AG04450 (cell line): Measurements from ENCODE around the gene FGF1. TPM values are rescaled to one million over a fixed set of nuclear protein-coding genes. Genes with fewer than 3 reads are reported as not detected.

Source experiments
- CTCF ChIA-PET: fragments of 300-600, 350-600 bp; formaldehyde crosslinking; extraction: SDS; loops from one replicate; lab custom pipeline; 2022; ENCODE audit warnings: antibody characterized with exemption, inconsistent platforms; lab: Charles Lee
- POLR2A ChIA-PET: fragments of 350-600 bp; formaldehyde crosslinking; extraction: SDS; loops from one replicate; lab custom pipeline; 2021; ENCODE audit warnings: antibody characterized with exemption, inconsistent platforms; lab: Yijun Ruan, JAX
- DNase-seq: peaks from one replicate; pipeline ENCODE4 v3.0.0-alpha.2; 2011; ENCODE audit warnings: low read depth, low spot score
- H3K27ac ChIP-seq: one replicate; pipeline ENCODE4 v1.5.1; 2012; ENCODE audit warnings: low read depth, low read length, control low read depth
- H3K27me3 ChIP-seq: one replicate; pipeline ENCODE4 v1.6.0; 2012; ENCODE audit warnings: low read length; ENCODE audit not compliant: control insufficient read depth, insufficient read depth
- H3K4me3 ChIP-seq: 2 replicates; pipeline ENCODE4 v1.5.1; 2011; ENCODE audit warnings: mild to moderate bottlenecking, low read depth, low read length, control low read depth
- H3K9me3 ChIP-seq: 2 replicates; pipeline ENCODE4 v1.5.1; 2012; ENCODE audit warnings: low read length; ENCODE audit not compliant: control insufficient read depth, insufficient read depth
- CTCF ChIP-seq: IDR thresholded peaks from 2 replicates; pipeline ENCODE4 v1.5.1; 2011; ENCODE audit warnings: low read depth, low read length, control low read depth, inconsistent platforms
- polyA plus RNA-seq: library from polyadenylated mRNA; depleted of rRNA; stranded (reverse); fragments of >200 nt; gene quantifications from 2 replicates; pipeline ENCODE4 v1.2.3, GENCODE V29; 2011

Gene FGF1
- polyA plus RNA-seq, 1 experiment: 5.9 TPM

DNA sequence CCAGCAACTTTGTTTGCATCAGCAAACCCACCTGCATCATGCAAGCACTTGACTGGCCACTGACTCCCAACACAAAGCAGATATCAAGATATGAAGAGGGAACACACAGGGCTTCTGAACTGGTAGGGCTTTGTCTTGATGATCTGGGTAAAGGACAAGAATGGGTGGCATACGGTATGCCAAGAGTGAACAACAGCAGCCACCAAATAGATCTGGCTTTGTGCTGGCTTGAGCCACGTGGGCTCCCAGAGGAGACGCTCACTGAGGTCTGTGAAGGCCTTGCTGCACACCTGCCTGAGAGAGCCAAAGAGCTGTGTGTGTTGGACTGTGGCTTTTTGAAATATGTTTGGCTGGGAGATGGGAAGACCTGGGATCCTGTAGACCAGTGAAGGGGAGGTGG, 43.5 kb downstream of the FGF1 start:
- no peak overlapping the region for H3K4me3 ChIP-seq
- TF ChIP-seq CTCF: no peak
- CTCF ChIA-PET: interaction anchor here (1.0 to 7.5 kb wide), 2 partner anchors 12 to 71 kb away, joined by 4 to 95 read pairs; no protein-coding TSS in a partner anchor
- POLR2A ChIA-PET: no interaction called here
- H3K27me3 ChIP-seq: no peaks in the 10 kb centered on the region
- H3K9me3 ChIP-seq: no peaks in the 10 kb centered on the region
- DNase-seq: no peak
- H3K27ac ChIP-seq: no peak overlapping the region

DNA sequence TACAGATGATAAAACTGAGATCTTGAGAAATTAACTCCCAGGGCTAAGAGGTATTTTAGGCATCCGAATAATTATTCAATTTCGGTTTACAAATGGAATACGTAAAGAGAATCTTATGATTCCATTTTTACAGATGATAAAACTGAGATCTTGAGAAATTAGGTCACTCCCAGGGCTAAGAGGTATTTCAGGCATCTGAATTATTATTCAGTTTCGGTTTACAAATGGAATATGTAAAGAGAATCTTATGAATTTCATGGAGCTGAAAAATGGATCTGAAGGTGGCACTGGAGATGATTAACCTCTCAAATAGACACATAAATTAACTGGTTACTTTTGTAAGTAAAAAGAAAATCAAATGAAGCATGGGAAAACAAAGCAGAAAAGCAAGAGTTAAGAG, 44.2 kb downstream of the FGF1 start:
- H3K9me3 ChIP-seq: no peaks in the 10 kb centered on the region
- no peak for DNase-seq
- ChIA-PET CTCF (interaction anchor here (1.1 to 7.5 kb wide), 2 partner anchors 13 to 57 kb away, joined by 3 to 95 read pairs; no protein-coding TSS in a partner anchor), POLR2A (no interaction called here)
- no peaks in the 10 kb centered on the region for H3K27me3 ChIP-seq
- no peak overlapping the region for H3K27ac ChIP-seq
- no peak overlapping the region for H3K4me3 ChIP-seq
- no peak for TF ChIP-seq CTCF

DNA sequence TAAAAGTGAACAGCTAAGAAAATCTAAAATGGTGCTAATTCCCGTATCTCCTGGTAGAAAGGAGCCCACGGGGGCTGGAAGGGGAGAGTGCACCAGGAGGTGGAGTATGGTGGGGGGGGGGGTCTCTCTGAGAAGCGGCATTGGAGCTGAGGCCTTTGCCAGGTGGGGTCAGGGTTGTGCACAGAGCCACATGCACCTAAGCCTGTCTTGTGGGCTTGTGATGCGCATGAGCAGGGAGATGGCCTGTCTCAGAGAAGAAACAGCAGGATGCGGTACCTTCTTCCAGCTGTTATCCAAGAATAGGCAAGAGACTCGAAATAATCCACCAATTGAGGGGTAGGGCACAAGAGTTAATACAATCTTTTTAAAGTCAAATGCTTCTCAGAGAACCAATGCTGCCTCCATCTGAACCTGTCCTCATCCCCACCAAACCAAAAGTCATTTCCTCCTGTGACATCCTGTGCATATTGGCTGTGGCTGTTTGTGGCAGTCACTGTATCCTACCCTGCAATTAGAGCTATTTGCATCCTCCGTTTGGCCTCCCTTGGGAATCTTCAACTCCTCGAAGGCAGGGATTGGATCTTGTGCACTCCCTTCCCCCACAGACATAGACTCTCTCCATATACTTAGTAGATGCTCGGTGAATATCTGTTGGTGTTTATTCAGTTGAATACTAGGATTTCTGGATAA, 45.4 kb downstream of the FGF1 start:
- POLR2A ChIA-PET: no interaction called here
- no peak for TF ChIP-seq CTCF
- no peaks in the 10 kb centered on the region for H3K9me3 ChIP-seq
- CTCF ChIA-PET: interaction anchor here (0.6 to 7.5 kb wide), 3 partner anchors 14 to 63 kb away, joined by 3 to 95 read pairs (median 3); no protein-coding TSS in a partner anchor
- H3K27me3 ChIP-seq: no peaks in the 10 kb centered on the region
- no peak overlapping the region for H3K27ac ChIP-seq
- DNase-seq: no peak
- H3K4me3 ChIP-seq: no peak overlapping the region

DNA sequence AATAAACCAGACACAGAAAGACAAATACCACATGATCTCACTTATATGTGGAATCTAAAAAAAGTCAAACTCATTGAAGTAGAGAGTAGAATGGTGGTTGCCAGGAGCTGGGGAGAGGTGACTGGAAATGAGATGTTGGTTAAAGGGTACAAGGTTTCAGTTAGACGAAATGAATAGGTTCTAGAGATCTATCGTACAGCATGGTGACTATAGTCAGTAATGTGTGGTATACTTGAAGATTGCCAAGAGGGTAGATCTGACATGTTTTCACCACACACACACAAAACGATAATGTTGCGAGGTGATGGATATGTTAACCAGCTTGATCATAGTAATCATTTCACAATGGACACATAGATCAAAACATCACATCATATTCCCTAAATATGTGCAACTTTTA, 46.4 kb downstream of the FGF1 start:
- CTCF ChIA-PET: interaction anchor here (0.6 to 7.5 kb wide), 3 partner anchors 15 to 64 kb away, joined by 3 to 95 read pairs (median 3); no protein-coding TSS in a partner anchor

More for the DNA sequence above, 46.4 kb downstream of the FGF1 start:
- no peaks in the 10 kb centered on the region for H3K27me3 ChIP-seq
- H3K27ac ChIP-seq: no peak overlapping the region
- POLR2A ChIA-PET: no interaction called here
- H3K4me3 ChIP-seq: no peak overlapping the region
- no peak for DNase-seq
- TF ChIP-seq CTCF: no peak
- no peaks in the 10 kb centered on the region for H3K9me3 ChIP-seq
